Gastrocnemius medialis (tissue), 4 donors: ENCODE results near the gene MYOCD. TPM values are rescaled to one million over a fixed set of nuclear protein-coding genes. Genes with fewer than 3 reads are reported as not detected.

Experiments used
- ATAC-seq, 2 donors: fragments of 150-250 bp; one replicate each; pipeline ENCODE4 v1.9.1; 2016
- DNase-seq, 2 donors: peaks; one replicate each; pipeline ENCODE4 v3.0.0-alpha.2; 2019
- H3K27ac ChIP-seq, 4 donors: fragments of 200-600 bp; sonication (generic); 1 replicate in 1 of 4; 2 replicates in 3 of 4; pipeline ENCODE4 v1.5.1; 2016 to 2018; ENCODE audit warnings: mild to moderate bottlenecking in 2 of 4, moderate library complexity in 1 of 4
- H3K27me3 ChIP-seq, 3 donors: fragments of 200-600 bp; sonication (generic) in 2 of 3; 1 replicate in 1 of 3; 2 replicates in 2 of 3; pipeline versions ENCODE4 v1.5.1 to v1.6.0; 2016 to 2019; ENCODE audit warnings: mild to moderate bottlenecking in 1 of 3, moderate library complexity in 1 of 3
- H3K36me3 ChIP-seq, 2 donors: fragments of 200-600 bp; sonication (generic) in 1 of 2; one replicate each; pipeline ENCODE4 v1.5.1; 2017 to 2018
- H3K4me1 ChIP-seq, 2 donors: fragments of 200-600 bp; sonication (generic) in 1 of 2; one replicate each; pipeline ENCODE4 v1.5.1; 2016 to 2017; ENCODE audit warnings: mild to moderate bottlenecking in 2 of 2
- H3K4me3 ChIP-seq, 4 donors: fragments of 200-600 bp; sonication (generic) in 3 of 4; 1 replicate in 1 of 4; 2 replicates in 3 of 4; pipeline ENCODE4 v1.5.1; 2016 to 2019; ENCODE audit warnings: mild to moderate bottlenecking in 2 of 4
- H3K9me3 ChIP-seq, 3 donors: fragments of 200-600 bp; sonication (generic) in 2 of 3; 1 replicate in 1 of 3; 2 replicates in 2 of 3; pipeline ENCODE4 v1.5.1; 2016 to 2019
- POLR2A ChIP-seq, 2 donors: fragments of 450-650 bp; IDR thresholded peaks; one replicate each; pipeline ENCODE4 v1.6.1; 2017; ENCODE audit warnings: antibody characterized with exemption in 2 of 2, mild to moderate bottlenecking in 2 of 2, moderate library complexity in 2 of 2
- in situ Hi-C, 4 donors: fragments of 200-750 bp; cut with MboI; loops; one replicate each; pipeline versions ENCODE4 v1.15.0 to v1.8.0; 2017; ENCODE audit warnings: low sequenced_read_pairs in 4 of 4
- intact Hi-C: fragments of 100-400 bp; cut with DNase I; formaldehyde crosslinking; loops from one replicate; pipeline ENCODE4 v1.15.1; 2023; ENCODE audit warnings: low total_unique reads
- total RNA-seq, 4 donors: library from RNA; depleted of rRNA; stranded (reverse); fragments of >200 nt; gene quantifications; one replicate each; pipeline versions ENCODE4 v1.1.0 to v1.2.3, GENCODE V29; 2016
- TF ChIP-seq, protein P1 (sequence below), 5 experiments: fragments of 450-650 bp in 3 of 5; fragments of 200-600 bp in 2 of 5; sonication (generic) in 2 of 5; IDR thresholded peaks in 4 of 5; conservative IDR thresholded peaks in 1 of 5; 1 replicate in 4 of 5; 2 replicates in 1 of 5; pipeline ENCODE4 v1.5.1; 2016 to 2019; ENCODE audit warnings: antibody characterized with exemption in 5 of 5, mild to moderate bottlenecking in 3 of 5, moderate library complexity in 3 of 5

The MYOCD gene
- total RNA-seq, 4 donors from 2014 or later: 0.36 to 2.7 (median 1.2) TPM

DNA sequence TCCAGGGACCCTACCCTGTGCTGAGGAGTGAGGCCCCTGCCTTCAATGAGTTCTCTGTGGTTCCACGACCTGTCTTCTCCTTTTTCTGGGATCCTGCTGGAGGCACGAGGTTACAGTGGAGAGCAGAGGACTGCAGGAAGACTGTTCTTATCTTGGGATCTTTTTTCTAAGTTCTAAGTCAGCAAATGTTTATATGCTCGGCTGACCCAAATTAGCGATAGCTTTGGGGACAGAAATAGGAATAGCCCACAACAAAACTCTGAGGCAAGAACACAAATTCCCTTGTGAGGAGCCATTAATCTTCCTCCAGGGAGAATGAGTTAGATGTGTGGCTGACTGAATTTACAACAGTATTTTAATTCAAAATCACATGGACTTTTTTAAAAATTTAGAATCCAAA, 46.7 kb downstream of the MYOCD start:
- intact Hi-C loops (no loop called here), in situ Hi-C loops (no loop called here)
- Histone ChIP-seq H3K4me3 (no peak overlapping the region), H3K27me3 (no peaks in the 10 kb centered on the region), H3K27ac (peak overlapping the region in 2 of 4 donors; percentile 39 to 57), H3K4me1 (no peaks in the 10 kb centered on the region), H3K9me3 (no peaks in the 10 kb centered on the region), H3K36me3 (no peaks in the 10 kb centered on the region)
- no peak for ATAC-seq
- DNase-seq: no peak
- TF ChIP-seq, protein P1, sequence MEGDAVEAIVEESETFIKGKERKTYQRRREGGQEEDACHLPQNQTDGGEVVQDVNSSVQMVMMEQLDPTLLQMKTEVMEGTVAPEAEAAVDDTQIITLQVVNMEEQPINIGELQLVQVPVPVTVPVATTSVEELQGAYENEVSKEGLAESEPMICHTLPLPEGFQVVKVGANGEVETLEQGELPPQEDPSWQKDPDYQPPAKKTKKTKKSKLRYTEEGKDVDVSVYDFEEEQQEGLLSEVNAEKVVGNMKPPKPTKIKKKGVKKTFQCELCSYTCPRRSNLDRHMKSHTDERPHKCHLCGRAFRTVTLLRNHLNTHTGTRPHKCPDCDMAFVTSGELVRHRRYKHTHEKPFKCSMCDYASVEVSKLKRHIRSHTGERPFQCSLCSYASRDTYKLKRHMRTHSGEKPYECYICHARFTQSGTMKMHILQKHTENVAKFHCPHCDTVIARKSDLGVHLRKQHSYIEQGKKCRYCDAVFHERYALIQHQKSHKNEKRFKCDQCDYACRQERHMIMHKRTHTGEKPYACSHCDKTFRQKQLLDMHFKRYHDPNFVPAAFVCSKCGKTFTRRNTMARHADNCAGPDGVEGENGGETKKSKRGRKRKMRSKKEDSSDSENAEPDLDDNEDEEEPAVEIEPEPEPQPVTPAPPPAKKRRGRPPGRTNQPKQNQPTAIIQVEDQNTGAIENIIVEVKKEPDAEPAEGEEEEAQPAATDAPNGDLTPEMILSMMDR (IDR thresholded peaks at IDR 0.05 in 4 of 5, conservative IDR thresholded peaks at IDR 0.05 in 1 of 5): no peak
- TF ChIP-seq POLR2A (IDR thresholded peaks at IDR 0.05): no peak

DNA sequence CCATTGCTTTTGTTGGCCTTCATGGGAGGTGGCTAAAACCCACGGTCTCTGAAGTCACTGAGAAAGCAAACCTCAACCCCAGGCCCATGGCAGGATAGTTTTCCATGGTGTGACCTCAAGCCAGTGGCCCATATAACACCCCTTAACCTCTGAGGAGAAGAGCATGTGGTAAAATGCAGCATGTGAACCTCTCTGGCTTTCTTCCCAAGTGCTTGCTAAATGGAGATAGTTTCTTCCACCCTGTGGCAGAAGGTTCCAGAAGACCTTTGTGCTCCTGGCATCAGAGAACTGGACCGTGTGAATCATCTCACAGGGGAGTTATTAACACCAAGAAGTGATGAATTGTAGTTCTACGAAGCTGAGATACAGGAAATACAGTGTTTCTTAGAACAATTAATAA, 47.3 kb downstream of the MYOCD start:
- H3K4me1 ChIP-seq: no peaks in the 10 kb centered on the region
- no peaks in the 10 kb centered on the region for H3K9me3 ChIP-seq
- ATAC-seq: no peak
- TF ChIP-seq POLR2A (IDR thresholded peaks at IDR 0.05): no peak
- TF ChIP-seq, protein P1 (IDR thresholded peaks at IDR 0.05 in 4 of 5, conservative IDR thresholded peaks at IDR 0.05 in 1 of 5): no peak
- no peaks in the 10 kb centered on the region for H3K27me3 ChIP-seq
- intact Hi-C loops: no loop called here
- peak overlapping the region in 2 of 4 donors; percentile 39 to 57 for H3K27ac ChIP-seq
- no peak overlapping the region for H3K4me3 ChIP-seq
- DNase-seq: no peak
- in situ Hi-C loops: no loop called here
- no peaks in the 10 kb centered on the region for H3K36me3 ChIP-seq

DNA sequence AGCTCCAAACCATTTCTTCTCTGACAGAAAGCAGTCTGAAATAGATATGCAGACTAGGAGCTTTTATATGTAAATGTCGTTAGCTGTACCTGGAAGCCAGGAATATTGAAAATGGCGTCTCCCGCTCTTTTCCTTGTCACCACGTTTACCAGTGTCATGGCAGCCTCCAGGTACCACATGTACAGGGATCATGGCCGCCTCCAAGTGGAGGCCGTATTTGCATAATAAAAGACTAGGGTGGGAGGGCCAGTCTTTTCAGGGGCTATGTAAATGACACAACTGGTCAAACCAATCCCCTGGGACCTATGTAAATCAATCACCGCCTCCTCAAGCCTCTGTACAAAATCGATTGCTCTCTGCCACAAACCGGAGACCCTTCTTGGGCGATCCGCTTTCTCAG, 54.3 kb downstream of the MYOCD start:
- Histone ChIP-seq H3K27me3 (no peaks in the 10 kb centered on the region), H3K36me3 (no peaks in the 10 kb centered on the region), H3K9me3 (no peaks in the 10 kb centered on the region), H3K4me3 (no peak overlapping the region), H3K27ac (no peak overlapping the region), H3K4me1 (no peaks in the 10 kb centered on the region)
- in situ Hi-C loops (no loop called here), intact Hi-C loops (no loop called here)
- DNase-seq: no peak
- TF ChIP-seq POLR2A (IDR thresholded peaks at IDR 0.05): no peak
- TF ChIP-seq, protein P1 (IDR thresholded peaks at IDR 0.05 in 4 of 5, conservative IDR thresholded peaks at IDR 0.05 in 1 of 5): no peak
- ATAC-seq: no peak

DNA sequence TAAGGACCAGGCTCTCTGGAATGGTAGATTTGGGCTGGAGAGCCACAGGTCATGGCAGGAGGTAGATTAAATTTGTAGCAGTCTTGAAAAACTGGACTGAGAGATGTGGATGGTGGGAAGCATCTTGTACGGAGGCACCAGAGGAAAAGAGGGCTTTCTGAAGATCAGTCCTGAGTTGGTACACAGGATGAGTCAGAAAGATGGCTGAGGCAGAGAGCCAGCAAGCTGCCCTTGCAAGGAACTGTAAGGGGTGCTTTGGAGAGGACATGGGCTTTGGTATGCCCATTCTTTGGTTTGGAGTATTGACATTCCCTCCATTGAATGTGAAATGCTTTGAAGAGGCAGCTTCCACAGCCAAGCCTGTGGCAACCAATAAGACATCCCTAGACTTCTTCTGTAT, 55.9 kb downstream of the MYOCD start:
- H3K4me1 ChIP-seq: no peaks in the 10 kb centered on the region
- no peak for TF ChIP-seq POLR2A (IDR thresholded peaks at IDR 0.05)
- TF ChIP-seq, protein P1 (IDR thresholded peaks at IDR 0.05 in 4 of 5, conservative IDR thresholded peaks at IDR 0.05 in 1 of 5): no peak
- H3K36me3 ChIP-seq: no peaks in the 10 kb centered on the region
- H3K27me3 ChIP-seq: no peaks in the 10 kb centered on the region
- H3K4me3 ChIP-seq: no peak overlapping the region
- no peaks in the 10 kb centered on the region for H3K9me3 ChIP-seq
- intact Hi-C loops: no loop called here
- in situ Hi-C loops: no loop called here
- H3K27ac ChIP-seq: no peak overlapping the region
- DNase-seq (no peak), ATAC-seq (no peak)

DNA sequence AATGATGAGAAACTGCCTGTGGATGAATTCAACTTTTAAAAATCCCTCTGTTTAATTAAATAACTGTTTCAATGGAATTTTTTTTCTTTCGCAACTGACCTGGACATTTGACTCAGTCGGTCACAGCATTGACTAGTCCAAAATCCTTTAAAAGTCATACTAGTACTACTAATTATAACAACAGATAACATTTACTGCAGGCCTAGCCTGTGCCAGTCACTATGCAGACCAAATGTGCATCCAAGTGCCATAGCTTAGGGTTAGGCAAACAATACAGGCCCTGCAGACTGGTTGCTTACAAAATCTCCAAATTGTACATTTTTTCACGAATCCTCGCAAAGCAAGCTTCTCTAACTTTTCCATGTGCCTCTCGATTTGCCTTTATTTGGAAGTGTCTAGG, 56.6 kb downstream of the MYOCD start:
- intact Hi-C loops (no loop called here), in situ Hi-C loops (no loop called here)
- Histone ChIP-seq H3K4me3 (no peak overlapping the region), H3K27me3 (no peaks in the 10 kb centered on the region), H3K9me3 (no peaks in the 10 kb centered on the region), H3K4me1 (no peaks in the 10 kb centered on the region), H3K36me3 (no peaks in the 10 kb centered on the region), H3K27ac (no peak overlapping the region)
- ATAC-seq (no peak), DNase-seq (no peak)
- TF ChIP-seq, protein P1 (IDR thresholded peaks at IDR 0.05 in 4 of 5, conservative IDR thresholded peaks at IDR 0.05 in 1 of 5): no peak
- TF ChIP-seq POLR2A (IDR thresholded peaks at IDR 0.05): no peak
